GM12875 (cell line): ENCODE data around the gene WFDC1.

ENCODE experiments used
- H3K4me3 ChIP-seq: one replicate; pipeline ENCODE4 v1.5.1; 2011; ENCODE audit warnings: low read depth, low read length, control low read depth
- TF ChIP-seq, protein P1 (sequence below): IDR thresholded peaks from 2 replicates; pipeline ENCODE4 v1.5.1; 2011; ENCODE audit warnings: low read depth, mild to moderate bottlenecking, control low read depth, inconsistent platforms, low read length, moderate library complexity, borderline replicate concordance; ENCODE audit not compliant: insufficient read depth

Gene WFDC1

DNA sequence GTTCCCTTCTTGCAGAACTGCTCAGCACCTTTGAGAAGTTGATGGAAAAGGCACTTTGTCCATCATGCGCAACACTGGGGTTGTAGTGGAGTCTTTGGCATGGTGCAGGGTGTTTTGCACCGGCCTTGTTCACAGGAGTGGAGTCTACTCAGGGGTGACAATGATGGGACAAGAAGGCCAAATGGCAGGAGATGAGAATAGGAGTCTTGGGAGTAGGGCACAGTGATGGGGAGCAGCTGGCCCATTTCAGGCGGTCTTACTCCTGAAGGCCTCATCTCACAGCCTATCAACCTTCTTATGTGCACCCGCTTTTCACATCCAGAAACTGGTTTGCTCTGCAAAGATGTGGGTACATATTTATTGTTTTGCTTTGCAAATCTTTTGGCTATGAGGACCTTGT is 41.5 kb upstream of the WFDC1 start:
- TF ChIP-seq, protein P1, sequence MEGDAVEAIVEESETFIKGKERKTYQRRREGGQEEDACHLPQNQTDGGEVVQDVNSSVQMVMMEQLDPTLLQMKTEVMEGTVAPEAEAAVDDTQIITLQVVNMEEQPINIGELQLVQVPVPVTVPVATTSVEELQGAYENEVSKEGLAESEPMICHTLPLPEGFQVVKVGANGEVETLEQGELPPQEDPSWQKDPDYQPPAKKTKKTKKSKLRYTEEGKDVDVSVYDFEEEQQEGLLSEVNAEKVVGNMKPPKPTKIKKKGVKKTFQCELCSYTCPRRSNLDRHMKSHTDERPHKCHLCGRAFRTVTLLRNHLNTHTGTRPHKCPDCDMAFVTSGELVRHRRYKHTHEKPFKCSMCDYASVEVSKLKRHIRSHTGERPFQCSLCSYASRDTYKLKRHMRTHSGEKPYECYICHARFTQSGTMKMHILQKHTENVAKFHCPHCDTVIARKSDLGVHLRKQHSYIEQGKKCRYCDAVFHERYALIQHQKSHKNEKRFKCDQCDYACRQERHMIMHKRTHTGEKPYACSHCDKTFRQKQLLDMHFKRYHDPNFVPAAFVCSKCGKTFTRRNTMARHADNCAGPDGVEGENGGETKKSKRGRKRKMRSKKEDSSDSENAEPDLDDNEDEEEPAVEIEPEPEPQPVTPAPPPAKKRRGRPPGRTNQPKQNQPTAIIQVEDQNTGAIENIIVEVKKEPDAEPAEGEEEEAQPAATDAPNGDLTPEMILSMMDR = no peak
- H3K4me3 ChIP-seq = no peak overlapping the region

DNA sequence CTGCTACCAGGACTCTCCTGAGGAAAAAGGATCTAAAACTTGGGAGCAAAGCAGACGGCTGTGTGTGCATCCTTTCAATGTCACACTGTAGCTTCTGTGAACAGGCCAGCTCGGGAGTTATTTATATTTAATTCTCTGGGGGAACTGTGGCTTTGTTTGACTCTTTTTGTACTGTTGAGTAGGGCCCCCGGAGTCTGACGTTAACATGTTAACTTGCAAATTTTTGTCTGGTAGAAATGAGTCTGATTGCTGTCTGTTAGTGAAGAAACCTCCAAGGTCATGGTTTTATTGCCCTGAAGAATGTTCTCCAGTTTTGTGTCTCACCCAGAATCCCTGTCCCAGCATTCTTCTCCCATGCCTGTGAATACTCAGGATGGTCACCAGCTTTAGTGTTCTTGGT is 40.6 kb upstream of the WFDC1 start:
- TF ChIP-seq, protein P1 = no peak
- no peak overlapping the region for H3K4me3 ChIP-seq

DNA sequence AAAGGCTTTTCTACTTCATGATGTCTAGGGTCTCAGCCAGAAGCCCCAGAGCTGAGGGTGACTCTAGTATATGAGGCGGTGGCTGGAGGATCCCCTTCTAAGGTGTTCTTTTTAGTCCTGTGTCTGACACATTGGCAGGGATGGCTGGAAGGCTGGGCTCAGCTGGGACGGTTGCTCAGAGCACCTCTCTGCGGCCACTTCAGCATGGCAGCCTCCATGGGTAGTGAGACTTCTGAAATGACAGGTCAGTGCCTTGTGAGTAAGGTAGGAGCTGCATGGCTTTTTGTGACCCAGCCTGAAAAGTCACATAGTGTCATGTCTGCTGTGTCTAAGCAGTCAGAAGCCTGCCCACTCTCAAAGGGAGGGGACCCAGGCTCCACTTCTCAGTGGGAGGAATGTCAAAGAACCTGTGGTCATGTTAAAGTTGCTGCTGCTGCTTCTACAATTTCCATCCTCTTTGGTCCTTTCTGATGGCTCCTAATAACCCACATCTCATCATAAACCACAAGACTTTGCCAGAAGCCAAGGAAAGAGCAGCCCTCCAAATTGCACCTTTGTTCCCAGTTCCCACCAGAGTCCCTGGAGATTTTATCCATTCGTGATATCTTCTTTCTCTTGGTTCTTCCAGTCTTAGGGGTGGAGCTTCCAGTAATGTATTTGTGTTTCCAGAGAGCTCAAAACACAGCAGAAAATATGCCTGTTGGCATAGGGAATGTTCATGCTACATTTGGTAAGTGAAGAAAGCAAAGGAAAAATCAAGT is 39.4 kb upstream of the WFDC1 start:
- TF ChIP-seq, protein P1 = no peak

DNA sequence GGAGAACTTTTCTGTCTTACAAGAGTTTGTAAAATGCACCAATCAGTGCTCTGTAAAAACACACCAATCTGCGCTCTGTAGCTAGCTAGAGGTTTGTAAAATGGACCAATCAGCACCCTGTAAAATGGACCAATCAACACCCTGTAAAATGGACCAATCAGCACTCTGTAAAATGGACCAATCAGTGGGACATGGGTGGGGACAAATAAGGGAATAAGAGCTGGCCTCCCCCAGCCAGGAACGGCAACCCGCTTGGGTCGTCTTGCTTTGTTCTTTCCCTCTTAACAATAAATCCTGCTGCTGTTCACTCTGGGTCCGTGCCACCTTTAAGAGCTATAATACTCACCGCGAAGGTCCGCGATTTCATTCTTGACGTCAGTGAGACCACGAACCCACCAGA is 36.4 kb upstream of the WFDC1 start:
- TF ChIP-seq, protein P1 = no peak
- H3K4me3 ChIP-seq = no peak overlapping the region

More for the DNA sequence above, 39.4 kb upstream of the WFDC1 start:
- no peak overlapping the region for H3K4me3 ChIP-seq

DNA sequence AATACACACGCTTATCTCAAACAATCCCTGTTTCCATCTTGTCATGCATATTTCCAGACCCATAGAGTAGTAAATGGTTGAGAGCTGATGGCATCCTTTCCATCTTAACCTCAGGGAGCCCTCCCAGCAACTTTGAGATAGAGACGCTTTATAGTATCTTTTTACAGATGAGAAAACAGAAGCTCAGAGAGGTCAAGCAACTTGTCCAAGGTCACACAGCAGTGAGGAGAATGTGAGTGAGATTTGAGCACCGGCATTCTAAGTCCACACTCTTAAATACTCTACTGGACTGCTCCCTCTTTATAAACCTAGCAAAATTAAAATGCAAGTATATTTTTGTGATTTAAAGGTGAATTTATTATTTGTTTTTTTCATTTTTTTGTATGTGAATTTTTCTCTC is 35.0 kb upstream of the WFDC1 start:
- TF ChIP-seq, protein P1 = no peak
- no peak overlapping the region for H3K4me3 ChIP-seq

DNA sequence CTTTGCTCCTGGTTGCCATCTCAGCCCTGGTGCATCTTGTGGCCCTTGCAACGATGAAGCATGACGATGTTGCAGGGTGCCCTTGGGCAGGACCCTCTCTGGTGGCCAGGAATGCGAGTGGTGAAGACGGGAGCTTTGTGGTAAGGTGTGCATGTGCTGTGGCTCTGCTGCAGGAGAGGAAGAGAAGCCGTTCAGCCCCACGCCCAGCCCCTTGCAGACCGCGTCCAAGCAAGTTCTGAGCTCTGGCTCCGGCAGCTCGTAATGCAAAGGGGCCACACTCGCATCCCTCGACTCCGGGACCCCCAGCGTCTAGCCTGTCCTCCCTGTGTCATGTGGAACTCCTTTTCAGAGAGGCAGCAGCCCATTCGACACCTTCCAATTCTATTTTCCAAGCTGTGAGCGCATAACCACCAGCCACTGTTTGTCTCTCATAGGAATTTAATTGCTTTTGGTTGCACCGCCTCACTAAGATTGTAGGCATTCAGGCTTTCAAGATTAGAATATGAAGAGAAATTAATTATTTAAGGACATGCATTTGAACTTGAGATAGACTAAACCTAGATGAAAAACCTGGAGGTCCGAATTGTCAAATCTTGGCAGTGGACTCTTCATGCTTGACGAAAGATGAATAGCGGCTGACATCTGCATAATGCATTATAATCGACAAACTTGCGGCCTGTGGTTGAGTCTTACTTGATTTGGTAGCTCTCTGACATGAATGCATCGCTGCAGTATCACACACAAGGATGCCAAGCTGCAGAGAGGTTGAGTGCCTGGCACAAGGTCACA is 33.7 kb upstream of the WFDC1 start:
- TF ChIP-seq, protein P1 = no peak
- H3K4me3 ChIP-seq = no peak overlapping the region
